HL-60 (cell line): ENCODE data around the gene CTNND2.

Experiments
- DNase-seq, 2 experiments: peaks; one replicate each; pipeline ENCODE4 v3.0.0-alpha.2; 2010 to 2020; ENCODE audit warnings: low read depth in 1 of 2, low spot score in 1 of 2
- H3K27ac ChIP-seq: fragments of 250-450 bp; sonication (Bioruptor Pico); replicated peaks from 2 replicates; pipeline ENCODE4 v1.5.1; 2020; ENCODE audit warnings: mild to moderate bottlenecking, moderate library complexity
- H3K27me3 ChIP-seq: fragments of 250-450 bp; sonication (Bioruptor Pico); 2 replicates; pipeline ENCODE4 v1.5.1; 2021; ENCODE audit warnings: mild to moderate bottlenecking, moderate library complexity; ENCODE audit not compliant: insufficient read depth, poor library complexity, severe bottlenecking
- H3K4me3 ChIP-seq: replicated peaks from 2 replicates; pipeline ENCODE4 v1.5.1; 2011; ENCODE audit warnings: mild to moderate bottlenecking, control low read depth, low read length; ENCODE audit not compliant: insufficient read depth
- GABPA ChIP-seq: IDR thresholded peaks from 2 replicates; pipeline ENCODE4 v1.6.1; 2012; ENCODE audit warnings: low read depth
- POLR2AphosphoS5 ChIP-seq: IDR thresholded peaks from 2 replicates; pipeline ENCODE4 v1.6.1; 2012; ENCODE audit warnings: low read depth
- SPI1 ChIP-seq: IDR thresholded peaks from 2 replicates; pipeline ENCODE4 v1.6.1; 2012; ENCODE audit warnings: low read depth, mild to moderate bottlenecking, borderline replicate concordance
- TF ChIP-seq, protein P1 (sequence below): IDR thresholded peaks from one replicate; pipeline ENCODE4 v1.5.1; 2011; ENCODE audit warnings: low read length, control low read depth, inconsistent platforms; ENCODE audit not compliant: insufficient read depth
- TF ChIP-seq, protein P2 (sequence below): IDR thresholded peaks from 2 replicates; pipeline ENCODE4 v1.6.1; 2012; ENCODE audit warnings: low read depth; ENCODE audit not compliant: insufficient replicate concordance

CTNND2 gene

DNA sequence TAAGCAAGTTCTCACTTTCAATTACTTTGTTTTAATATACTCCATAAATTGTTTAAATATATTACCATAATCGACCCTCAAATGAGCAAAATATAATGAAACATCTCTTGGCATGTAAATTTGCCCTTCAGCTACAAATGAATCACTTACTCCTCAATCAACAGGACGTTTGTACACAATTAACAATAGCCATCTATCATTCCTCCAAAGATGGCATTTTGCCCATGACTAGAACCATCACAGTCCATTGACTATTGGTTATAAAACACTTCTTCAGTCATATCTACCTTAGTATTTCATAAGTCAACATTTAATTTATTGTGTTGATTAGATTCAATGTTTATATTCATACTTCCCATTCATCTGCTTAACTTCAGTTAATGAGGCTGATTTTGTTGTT, 127.2 kb downstream of the CTNND2 start:
- no peaks in the 10 kb centered on the region for H3K27me3 ChIP-seq
- TF ChIP-seq GABPA (no peak), POLR2AphosphoS5 (no peak), SPI1 (no peak)
- TF ChIP-seq, protein P1, sequence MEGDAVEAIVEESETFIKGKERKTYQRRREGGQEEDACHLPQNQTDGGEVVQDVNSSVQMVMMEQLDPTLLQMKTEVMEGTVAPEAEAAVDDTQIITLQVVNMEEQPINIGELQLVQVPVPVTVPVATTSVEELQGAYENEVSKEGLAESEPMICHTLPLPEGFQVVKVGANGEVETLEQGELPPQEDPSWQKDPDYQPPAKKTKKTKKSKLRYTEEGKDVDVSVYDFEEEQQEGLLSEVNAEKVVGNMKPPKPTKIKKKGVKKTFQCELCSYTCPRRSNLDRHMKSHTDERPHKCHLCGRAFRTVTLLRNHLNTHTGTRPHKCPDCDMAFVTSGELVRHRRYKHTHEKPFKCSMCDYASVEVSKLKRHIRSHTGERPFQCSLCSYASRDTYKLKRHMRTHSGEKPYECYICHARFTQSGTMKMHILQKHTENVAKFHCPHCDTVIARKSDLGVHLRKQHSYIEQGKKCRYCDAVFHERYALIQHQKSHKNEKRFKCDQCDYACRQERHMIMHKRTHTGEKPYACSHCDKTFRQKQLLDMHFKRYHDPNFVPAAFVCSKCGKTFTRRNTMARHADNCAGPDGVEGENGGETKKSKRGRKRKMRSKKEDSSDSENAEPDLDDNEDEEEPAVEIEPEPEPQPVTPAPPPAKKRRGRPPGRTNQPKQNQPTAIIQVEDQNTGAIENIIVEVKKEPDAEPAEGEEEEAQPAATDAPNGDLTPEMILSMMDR: no peak
- TF ChIP-seq, protein P2, sequence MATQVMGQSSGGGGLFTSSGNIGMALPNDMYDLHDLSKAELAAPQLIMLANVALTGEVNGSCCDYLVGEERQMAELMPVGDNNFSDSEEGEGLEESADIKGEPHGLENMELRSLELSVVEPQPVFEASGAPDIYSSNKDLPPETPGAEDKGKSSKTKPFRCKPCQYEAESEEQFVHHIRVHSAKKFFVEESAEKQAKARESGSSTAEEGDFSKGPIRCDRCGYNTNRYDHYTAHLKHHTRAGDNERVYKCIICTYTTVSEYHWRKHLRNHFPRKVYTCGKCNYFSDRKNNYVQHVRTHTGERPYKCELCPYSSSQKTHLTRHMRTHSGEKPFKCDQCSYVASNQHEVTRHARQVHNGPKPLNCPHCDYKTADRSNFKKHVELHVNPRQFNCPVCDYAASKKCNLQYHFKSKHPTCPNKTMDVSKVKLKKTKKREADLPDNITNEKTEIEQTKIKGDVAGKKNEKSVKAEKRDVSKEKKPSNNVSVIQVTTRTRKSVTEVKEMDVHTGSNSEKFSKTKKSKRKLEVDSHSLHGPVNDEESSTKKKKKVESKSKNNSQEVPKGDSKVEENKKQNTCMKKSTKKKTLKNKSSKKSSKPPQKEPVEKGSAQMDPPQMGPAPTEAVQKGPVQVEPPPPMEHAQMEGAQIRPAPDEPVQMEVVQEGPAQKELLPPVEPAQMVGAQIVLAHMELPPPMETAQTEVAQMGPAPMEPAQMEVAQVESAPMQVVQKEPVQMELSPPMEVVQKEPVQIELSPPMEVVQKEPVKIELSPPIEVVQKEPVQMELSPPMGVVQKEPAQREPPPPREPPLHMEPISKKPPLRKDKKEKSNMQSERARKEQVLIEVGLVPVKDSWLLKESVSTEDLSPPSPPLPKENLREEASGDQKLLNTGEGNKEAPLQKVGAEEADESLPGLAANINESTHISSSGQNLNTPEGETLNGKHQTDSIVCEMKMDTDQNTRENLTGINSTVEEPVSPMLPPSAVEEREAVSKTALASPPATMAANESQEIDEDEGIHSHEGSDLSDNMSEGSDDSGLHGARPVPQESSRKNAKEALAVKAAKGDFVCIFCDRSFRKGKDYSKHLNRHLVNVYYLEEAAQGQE: no peak
- no peak for DNase-seq
- H3K4me3 ChIP-seq: no peak overlapping the region
- no peak overlapping the region for H3K27ac ChIP-seq

DNA sequence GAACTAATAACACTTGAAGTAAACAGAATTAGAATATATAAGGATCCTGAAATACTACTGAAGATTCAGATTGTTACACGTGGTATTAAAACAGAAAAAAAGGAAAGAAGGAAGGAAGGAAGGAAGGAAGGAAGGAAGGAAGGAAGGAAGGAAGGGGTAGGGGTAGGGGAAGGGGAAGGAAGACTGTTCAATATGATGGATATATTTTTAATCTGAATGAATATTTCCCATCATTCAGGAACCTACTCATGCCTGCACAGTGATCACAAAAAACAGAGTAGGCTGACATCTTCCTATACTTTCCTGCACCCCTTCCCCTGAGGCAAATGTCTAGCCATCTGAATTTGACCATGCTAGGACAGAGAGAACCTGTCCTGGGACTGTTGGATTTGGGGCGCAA, 133.9 kb downstream of the CTNND2 start:
- no peak overlapping the region for H3K27ac ChIP-seq
- TF ChIP-seq POLR2AphosphoS5: no peak
- H3K27me3 ChIP-seq: no peaks in the 10 kb centered on the region
- DNase-seq: no peak
- H3K4me3 ChIP-seq: no peak overlapping the region

DNA sequence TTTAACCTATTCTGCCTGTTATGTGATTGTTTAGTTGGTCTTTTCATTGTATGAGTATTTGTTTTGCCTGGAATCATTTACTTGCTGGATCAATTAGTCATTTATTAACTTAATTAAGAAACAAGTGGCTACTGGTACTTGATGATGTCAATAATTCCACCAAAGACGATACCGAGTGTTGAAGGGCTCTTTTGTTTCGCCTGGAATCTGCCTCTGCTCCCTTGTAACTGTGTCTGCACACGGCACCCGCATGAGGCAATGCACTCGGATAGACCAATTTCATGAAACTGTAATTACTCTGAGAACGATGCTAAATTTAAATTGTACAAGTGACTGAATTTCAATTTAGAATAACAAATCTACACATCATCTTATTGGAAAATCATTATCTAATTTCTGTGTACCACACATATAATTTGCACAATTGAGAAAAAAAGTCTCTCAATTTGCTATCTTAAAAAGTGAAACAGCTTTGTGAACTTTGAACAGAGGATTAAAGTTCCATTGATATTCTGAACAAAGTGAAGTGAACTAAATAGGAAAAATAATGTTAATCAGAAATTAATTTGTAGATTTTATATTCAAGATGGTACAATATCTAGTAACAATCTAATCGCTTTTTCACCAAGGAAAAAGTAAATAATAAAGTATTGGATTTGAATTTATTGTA, 143.2 kb downstream of the CTNND2 start:
- no peak for DNase-seq
- TF ChIP-seq GABPA (no peak), SPI1 (no peak), POLR2AphosphoS5 (no peak)
- TF ChIP-seq, protein P2: no peak
- TF ChIP-seq, protein P1: no peak
- Histone ChIP-seq H3K27ac (no peak overlapping the region), H3K27me3 (no peaks in the 10 kb centered on the region), H3K4me3 (no peak overlapping the region)

DNA sequence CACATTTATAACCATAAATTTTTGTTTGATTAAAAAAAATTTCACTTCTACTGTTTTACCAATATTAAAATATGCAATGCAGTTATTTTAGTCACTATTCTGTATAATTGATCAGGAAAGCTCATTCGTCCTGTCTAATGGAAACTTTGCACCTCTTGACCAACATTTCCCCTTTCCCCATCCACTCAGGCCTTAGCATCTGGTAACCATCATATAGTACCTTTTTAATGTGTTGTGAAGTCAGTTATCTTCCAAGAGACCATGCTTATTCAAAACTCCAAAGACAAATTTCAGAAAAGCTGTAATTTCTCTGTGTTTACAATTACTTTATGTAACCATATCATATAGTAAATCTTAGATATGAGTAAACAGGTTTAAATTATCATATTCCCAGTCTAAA, 145.9 kb downstream of the CTNND2 start:
- DNase-seq: no peak
- Histone ChIP-seq H3K27ac (no peak overlapping the region), H3K27me3 (no peaks in the 10 kb centered on the region), H3K4me3 (no peak overlapping the region)
- TF ChIP-seq POLR2AphosphoS5 (no peak), GABPA (no peak), SPI1 (no peak)
- TF ChIP-seq, protein P1: no peak
- TF ChIP-seq, protein P2: no peak
